Kidney capillary endothelial cell (primary cell): ENCODE results near the gene LIFR.
"Not testable (repeated sequence)": the region's sequence is repeated elsewhere in the genome, so short reads cannot be mapped to it uniquely, and the experiment has no call there.

ENCODE experiments used
- DNase-seq: peaks from one replicate; pipeline ENCODE4 v3.0.0-alpha.2; 2018; ENCODE audit warnings: low spot score

LIFR gene

GRCh38 chr5:38581597-38581996 is 25.2 kb upstream of the LIFR start:
- DNase-seq = no peak

- no peak for DNase-seq
Observed at GRCh38 chr5:38579105-38579504, 22.7 kb upstream of the LIFR start.

GRCh38 chr5:38576961-38577684 is 20.7 kb upstream of the LIFR start:
- DNase-seq = no peak

GRCh38 chr5:38576442-38576841 is 20.0 kb upstream of the LIFR start:
- DNase-seq = no peak

- no peak for DNase-seq
Observed at GRCh38 chr5:38575476-38575875, 19.0 kb upstream of the LIFR start.

DNA sequence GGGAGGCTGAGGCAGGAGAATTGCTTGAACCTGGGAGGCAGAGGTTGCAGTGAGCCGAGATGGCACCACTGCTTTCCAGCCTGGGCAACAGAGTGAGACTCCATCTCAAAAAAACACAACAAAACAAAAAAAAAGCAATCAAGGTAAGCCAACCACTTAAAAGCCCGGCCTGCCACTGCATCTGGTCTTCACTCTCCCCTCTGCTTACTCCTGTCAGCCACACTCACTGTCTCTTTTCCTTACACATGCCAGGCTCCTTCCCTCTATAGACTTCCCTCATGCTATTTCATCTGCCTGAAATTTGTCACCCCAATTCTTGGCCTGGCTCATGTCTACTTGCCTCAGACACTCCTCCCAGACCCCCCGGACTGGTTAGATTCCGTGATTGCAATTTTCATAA is 17.6 kb upstream of the LIFR start:
- no peak for DNase-seq

DNA sequence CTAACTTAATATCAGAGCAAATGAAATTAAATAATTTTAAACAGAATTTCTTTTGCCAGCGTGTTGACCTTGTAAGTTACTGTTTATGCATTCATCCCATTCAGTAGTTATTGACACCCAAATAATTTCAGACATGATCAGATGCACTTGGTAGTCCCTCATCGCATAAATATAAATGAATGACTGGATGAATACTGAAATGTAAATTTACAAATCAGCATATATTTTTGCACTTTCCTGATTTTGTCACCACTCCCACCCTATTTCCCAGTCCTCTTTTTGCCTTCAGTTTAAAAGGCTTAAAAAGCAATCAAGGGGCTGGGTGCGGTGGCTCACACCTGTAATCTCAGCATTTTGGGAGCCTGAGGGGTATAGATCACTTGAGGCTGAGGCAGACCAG is 17.1 kb upstream of the LIFR start:
- no peak for DNase-seq

DNA sequence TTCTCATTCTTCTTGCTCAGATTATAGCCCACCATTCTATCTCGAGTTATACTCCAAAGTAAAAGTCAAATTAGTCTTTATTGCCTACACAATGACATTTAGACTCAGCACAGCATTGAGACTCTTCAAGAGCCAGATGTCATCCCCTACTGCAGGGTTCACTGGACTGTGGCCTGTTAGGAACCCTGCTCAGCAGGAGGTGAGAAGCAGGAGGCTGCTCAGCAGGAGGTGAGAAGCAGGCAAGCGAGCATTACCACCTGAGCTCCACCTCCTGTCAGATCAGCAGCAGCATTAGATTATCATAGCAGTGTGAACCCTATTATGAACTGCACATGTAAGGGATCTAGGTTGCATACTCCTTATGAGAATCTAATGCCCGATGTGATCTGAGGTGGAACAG is 12.7 kb upstream of the LIFR start:
- no peak for DNase-seq

GRCh38 chr5:38567306-38567705 is 10.9 kb upstream of the LIFR start:
- DNase-seq = not testable (repeated sequence)

DNA sequence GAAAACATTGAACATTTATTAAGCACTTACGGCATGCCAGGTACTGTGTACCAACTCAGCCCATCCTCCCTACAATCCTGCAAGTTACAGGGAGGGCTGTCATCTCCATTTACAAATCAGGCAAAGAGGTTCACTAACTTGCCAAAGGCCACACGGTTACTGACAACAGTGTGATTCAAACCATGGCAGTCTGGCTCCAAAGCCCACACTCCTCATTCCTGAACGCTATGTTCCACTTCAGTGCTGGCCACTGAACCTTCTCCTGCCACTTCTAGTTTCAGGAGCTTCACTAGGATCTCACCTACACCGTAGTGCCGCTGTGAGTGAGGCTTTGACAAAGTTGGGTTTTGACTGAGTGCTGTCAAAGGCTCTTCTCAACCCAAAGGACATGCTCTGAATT is 7.2 kb upstream of the LIFR start:
- DNase-seq = no peak

- DNase-seq = no peak
Observed at GRCh38 chr5:38562444-38563210, 6.2 kb upstream of the LIFR start.

- no peak for DNase-seq
Observed at GRCh38 chr5:38559428-38559827, 3.0 kb upstream of the LIFR start.

DNA sequence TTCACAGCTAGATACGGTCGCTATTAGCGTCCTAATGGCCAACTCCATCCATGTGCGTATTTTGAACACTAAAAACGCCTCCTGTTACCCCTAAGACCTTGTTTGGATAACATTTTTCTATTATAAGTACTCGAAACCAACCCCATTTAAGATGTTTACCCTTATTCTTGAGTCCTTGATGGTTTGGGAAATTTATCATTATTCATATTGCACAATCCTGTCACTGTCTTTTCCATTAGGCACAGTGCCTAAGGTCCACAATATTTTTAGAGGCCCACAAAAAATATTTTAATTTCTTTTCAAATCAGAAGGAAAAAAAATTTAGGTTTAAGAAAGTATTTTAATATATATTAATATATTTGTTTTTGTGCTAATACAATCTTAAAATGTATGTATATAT is 1.3 kb upstream of the LIFR start:
- DNase-seq = no peak

DNA sequence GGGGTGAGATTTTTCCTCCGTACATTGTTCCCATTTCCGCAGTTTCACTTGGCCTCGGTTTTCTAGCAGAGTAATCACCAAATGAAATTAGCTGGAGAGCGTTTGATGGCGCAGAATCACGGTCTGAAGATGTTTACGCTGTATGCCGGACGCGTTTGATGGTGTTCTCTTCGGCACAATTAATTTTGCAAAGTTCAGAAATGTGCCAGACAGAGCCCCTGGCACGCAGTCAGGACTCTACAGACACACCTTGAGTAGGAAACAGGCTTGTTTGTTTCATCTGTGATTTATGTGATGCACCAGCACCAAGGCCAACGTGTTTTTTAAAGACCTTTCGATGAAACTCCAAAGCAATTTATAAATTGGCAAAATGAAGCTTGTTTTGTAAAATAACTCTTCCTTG is 863 bp upstream of the LIFR start:
- no peak for DNase-seq

DNA sequence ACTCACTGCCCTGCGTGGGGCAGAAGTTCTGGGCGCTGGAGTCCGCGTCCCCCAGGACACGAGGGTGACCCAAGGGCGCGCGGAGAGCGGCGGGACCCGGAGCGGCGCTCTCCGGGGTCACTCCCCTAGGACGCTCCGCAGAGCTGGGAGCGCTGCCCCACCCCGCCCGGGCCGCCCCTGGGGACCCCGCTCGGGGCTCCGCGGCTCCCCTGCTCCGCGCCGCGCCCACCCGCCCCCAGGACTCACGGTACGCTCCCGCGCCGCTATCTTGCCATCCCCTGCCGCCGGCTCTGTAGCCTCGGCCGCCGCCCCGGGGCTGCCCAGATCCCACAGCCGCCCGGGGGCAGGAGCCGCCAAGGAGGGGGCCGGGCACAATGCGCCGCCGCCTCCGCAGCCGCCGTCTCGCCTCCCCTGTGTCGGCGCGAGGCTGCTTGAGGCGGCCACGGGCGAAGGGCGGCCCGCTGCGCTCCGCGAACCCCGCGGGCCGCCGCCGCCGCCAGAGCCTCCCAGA is 303 bp downstream of the LIFR start:
- no peak for DNase-seq

DNA sequence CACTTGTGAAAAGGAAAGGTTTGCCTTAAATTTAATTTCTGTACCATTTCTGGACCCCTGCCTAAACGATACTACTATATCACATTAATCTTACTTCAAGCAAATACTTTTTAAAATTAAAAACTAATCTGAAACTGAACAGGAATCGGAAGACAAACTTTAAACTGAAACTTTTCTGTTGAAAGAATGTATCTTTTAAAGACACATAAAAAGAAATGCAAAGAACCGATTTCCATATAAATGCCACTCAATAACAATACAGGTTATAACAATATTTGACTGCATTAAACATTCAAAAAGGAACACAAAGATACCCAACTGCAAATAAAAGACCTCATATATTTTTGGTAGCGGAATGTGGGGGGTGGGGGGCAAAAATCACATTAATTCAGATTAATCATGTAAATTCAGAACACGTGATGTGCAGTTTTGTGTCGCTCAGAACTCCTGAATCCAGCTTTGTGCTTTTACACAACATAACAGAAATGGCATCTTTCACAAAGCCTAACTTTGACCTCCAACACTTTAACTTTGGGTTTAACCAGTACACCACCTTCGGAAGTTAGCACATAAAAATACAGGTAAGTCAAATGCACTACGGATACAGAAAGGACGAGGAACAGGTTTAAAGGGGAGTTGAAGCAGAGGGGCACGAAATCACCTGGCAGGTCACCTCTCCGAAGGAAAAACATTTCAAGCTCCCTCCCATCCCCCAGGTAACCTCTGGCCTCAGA is 925 bp downstream of the LIFR start:
- no peak for DNase-seq

DNA sequence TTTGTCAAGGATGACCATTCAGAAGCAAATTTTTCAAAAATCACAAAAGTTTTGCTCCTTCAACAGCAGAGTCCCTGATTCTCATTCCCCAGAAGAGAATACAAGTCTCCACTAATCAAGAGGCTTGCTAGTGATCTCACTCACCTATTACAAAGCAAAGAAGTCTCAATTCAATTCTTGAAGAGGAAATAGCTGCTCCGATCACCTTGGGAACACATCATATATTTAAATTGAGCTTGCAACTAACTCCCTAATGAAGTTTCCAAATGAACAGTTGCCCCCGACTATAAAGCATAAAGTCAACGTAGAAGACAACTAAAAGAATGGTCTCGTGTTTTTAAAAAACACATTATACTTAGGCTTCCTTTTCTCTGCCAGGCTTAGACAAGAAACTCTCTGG is 1.6 kb downstream of the LIFR start:
- DNase-seq = no peak

DNA sequence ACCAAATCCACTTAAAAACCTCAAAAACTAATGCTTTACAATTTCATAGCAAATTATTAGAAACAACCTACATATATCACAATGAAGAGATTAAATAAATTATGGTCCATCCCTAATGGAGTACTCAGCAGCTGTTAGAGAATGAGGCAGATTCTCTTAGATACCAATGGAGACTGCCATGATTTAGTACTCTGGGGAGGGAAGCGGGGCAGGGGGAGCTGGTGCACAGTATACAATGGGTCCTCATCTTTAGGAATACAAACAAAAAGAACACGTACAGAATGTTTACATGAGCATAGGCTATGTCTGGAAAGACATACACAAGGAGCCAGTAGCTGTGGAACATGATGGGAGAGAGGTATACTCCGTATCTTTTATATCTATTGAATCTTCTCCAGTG is 2.0 kb downstream of the LIFR start:
- DNase-seq = no peak

- DNase-seq = no peak
Observed at GRCh38 chr5:38553001-38553521, 3.4 kb downstream of the LIFR start.

DNA sequence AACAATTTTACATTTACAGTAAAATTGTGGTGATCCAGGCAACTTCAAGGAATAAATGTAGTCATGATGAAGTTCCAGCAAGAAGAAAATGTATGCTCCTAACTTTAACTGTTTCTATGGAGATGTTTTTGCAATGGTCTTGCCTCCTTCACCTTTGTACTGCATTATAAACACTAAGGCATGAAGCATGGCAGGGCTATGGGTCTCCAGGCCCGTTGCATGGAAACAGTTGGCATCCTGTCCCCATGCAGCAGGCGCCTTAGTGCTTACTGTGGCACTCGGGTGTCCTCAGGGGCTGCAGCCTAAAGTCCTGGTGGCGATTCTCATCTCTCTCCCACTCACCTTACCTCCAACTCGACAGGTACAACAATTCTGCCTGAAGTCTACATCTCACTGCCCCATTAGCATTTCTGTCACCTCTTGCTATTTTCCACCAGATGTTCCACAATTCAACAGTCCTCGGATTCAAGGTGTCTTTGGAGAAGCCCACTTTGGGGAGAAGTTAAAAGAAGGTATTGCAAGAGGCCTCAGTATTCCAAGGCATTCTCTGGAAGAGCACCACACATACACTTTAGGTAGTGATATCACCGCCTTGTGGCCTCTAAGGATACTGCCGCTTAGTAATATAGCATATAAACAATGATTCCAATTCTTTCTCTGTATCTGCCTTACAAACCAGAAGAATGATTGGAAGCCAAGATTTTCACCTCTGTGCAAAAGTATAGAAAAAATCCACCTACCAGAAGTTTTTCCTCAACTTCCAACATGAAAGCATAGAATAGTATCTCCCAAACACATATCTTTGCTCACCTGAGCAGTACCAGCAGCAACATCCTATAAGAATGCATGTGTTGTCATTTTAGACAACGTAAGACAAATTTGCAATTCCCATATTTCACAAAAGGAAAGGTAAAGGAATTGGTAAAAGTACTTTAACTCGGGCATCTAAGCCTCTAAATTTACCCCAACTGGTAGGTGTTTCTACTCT is 5.1 kb downstream of the LIFR start:
- DNase-seq = no peak

GRCh38 chr5:38548064-38548759 is 8.2 kb downstream of the LIFR start:
- DNase-seq = no peak
